Endothelial cell (in vitro differentiated cells): ENCODE measurements around the gene CYGB. TPM values are rescaled to one million over a fixed set of nuclear protein-coding genes. Genes with fewer than 3 reads are reported as not detected.
A peak's percentile ranks its signal among the peaks of the same experiment; 100 is the strongest.
"Not testable (repeated sequence)": the region's sequence is repeated elsewhere in the genome, so short reads cannot be mapped to it uniquely, and the experiment has no call there.

Experiments used
- DNase-seq: peaks from one replicate; pipeline ENCODE4 v3.0.0; 2021; ENCODE audit warnings: low spot score
- H3K27ac Mint-ChIP-seq: one replicate; pipeline ENCODE4 v1.8.0; 2021; ENCODE audit warnings: mixed read lengths, inconsistent platforms; ENCODE audit not compliant: unreplicated experiment
- H3K27me3 Mint-ChIP-seq: one replicate; pipeline ENCODE4 v1.8.0; 2021; ENCODE audit warnings: mild to moderate bottlenecking, moderate library complexity, mixed read lengths, inconsistent platforms; ENCODE audit not compliant: unreplicated experiment
- H3K36me3 Mint-ChIP-seq: one replicate; pipeline ENCODE4 v1.8.0; 2021; ENCODE audit warnings: mild to moderate bottlenecking, low read depth, mixed read lengths, inconsistent platforms; ENCODE audit not compliant: unreplicated experiment
- H3K4me1 Mint-ChIP-seq: one replicate; pipeline ENCODE4 v1.8.0; 2021; ENCODE audit warnings: mild to moderate bottlenecking, mixed read lengths, inconsistent platforms; ENCODE audit not compliant: unreplicated experiment
- H3K4me3 Mint-ChIP-seq: one replicate; pipeline ENCODE4 v1.8.0; 2021; ENCODE audit warnings: mild to moderate bottlenecking, mixed read lengths, inconsistent platforms; ENCODE audit not compliant: unreplicated experiment
- H3K9me3 Mint-ChIP-seq: one replicate; pipeline ENCODE4 v1.8.0; 2021; ENCODE audit warnings: mixed read lengths, inconsistent platforms; ENCODE audit not compliant: unreplicated experiment
- CTCF ChIP-seq: fragments of 200-600 bp; sonication (generic); IDR thresholded peaks from one replicate; pipeline ENCODE4 v1.5.0; 2021; ENCODE audit warnings: antibody characterized with exemption; ENCODE audit not compliant: unreplicated experiment
- total RNA-seq: library from RNA; stranded (reverse); fragmentation: NEBNext Ultra II Directional; extraction: Animal tissue kit (Norgen Biotek cat#: 25700); gene quantifications from one replicate; pipeline ENCODE4 v1.2.1, GENCODE V29; 2021; ENCODE audit not compliant: unreplicated experiment

CYGB gene
- total RNA-seq, 1 donor from 2014 or later: 0.51 TPM

GRCh38 chr17:76562734-76563148, 25.2 kb upstream of the CYGB start:
- Mint-ChIP-seq H3K9me3 (no peaks in the 10 kb centered on the region), H3K27me3 (peaks cover 3% of the 10 kb centered on the region), H3K4me1 (peaks cover 22% of the 10 kb centered on the region), H3K4me3 (peak overlapping the region; percentile 17), H3K36me3 (peaks cover 16% of the 10 kb centered on the region), H3K27ac (peak overlapping the region; percentile 28)
- no peak for DNase-seq
- no peak for TF ChIP-seq CTCF

DNA sequence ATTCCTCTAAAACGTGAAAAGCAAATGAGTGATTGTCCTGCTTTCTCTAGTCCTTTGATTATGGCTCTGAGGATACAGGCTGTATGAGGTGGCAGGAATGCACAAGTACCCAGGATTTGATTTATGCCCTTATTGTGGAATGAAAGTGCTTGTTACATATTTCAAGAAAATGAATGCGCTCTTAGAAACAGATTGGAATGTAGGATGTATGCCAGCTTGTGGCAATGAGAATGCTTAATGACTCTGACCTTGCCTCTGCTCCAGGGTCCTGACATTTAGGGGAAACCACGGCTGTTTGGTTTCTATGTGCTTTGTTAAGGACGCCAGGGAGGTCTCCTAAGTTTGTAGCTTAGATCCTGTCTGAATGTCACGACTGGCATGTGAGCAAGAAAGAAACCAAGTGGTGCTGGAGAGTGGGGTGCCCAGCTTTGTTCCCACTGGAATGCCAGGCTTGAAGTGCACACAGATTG, 24.3 kb upstream of the CYGB start:
- Mint-ChIP-seq H3K36me3 (peaks cover 17% of the 10 kb centered on the region), H3K27me3 (peaks cover 8% of the 10 kb centered on the region), H3K4me3 (peak overlapping the region; percentile 24), H3K4me1 (peaks cover 27% of the 10 kb centered on the region), H3K9me3 (no peaks in the 10 kb centered on the region), H3K27ac (no peak overlapping the region)
- no peak for DNase-seq
- TF ChIP-seq CTCF: no peak

DNA sequence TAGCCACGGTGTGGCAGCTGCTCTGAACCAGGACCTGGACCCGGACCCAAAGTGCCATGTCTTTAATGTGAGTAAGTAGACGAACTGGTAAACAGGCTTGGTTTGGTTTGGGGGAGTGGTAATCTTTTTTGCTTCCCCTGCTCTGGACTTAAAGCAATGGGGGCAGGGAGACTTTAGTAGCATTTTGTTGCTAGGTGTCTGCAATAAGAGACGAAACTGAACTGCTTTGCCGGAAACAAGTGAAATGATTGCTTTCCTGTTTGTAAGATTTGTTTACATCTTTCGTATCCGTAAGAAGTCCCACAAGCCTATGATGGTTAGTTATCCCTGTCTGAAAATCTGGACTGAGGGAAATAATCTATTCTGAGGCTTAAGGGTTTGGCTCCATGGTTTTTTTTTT, 23.8 kb upstream of the CYGB start:
- no peaks in the 10 kb centered on the region for H3K9me3 Mint-ChIP-seq
- H3K27ac Mint-ChIP-seq: no peak overlapping the region
- peaks cover 8% of the 10 kb centered on the region for H3K27me3 Mint-ChIP-seq
- H3K4me1 Mint-ChIP-seq: peaks cover 27% of the 10 kb centered on the region
- no peak for DNase-seq
- no peak for TF ChIP-seq CTCF
- H3K36me3 Mint-ChIP-seq: peaks cover 16% of the 10 kb centered on the region
- no peak overlapping the region for H3K4me3 Mint-ChIP-seq

GRCh38 chr17:76560877-76561221, 23.3 kb upstream of the CYGB start:
- Mint-ChIP-seq H3K27me3 (peaks cover 5% of the 10 kb centered on the region), H3K4me1 (peaks cover 27% of the 10 kb centered on the region), H3K27ac (no peak overlapping the region), H3K36me3 (peaks cover 14% of the 10 kb centered on the region), H3K4me3 (no peak overlapping the region), H3K9me3 (no peaks in the 10 kb centered on the region)
- TF ChIP-seq CTCF: no peak
- DNase-seq: no peak

DNA sequence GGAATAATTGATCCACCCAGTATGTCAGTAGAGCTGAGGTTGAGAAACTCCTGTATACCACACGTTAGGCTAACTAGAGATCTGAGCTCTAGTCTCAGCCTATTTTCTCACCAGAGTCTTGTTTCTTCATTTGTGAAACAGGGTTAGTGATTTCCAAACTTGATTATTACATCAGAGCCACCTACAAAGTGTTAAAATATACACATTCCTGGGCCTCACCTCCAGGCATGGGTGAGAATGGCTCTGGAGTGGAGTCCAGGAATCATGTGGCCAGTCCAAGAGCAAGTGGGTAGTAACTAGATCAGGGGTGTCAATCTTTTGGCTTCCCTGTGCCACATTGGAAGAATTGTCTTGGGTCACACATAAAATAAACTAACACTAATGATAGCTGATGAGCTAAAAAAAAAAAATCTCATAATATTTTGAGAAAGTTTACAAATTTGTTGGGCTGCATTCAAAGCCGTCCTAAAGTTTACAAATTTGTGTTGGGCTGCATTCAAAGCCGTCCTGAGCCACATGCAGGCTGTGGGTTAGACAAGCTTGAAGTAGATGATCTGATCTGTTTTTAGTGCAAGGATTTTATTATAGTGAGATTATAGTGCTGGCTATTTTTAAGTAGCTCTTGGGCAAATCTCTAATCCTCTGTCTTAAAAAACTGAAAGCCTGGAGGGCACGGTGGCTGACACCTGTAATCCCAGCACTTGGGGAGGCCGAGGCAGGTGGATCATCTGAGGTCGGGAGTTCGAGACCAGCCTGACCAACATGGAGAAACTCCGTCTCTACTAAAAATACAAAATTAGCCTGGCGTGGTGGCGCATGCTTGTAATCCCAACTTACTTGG, 22.7 kb upstream of the CYGB start:
- Mint-ChIP-seq H3K4me3 (no peak overlapping the region), H3K9me3 (no peaks in the 10 kb centered on the region), H3K4me1 (peaks cover 27% of the 10 kb centered on the region), H3K27ac (no peak overlapping the region), H3K27me3 (peaks cover 5% of the 10 kb centered on the region), H3K36me3 (peaks cover 14% of the 10 kb centered on the region)
- TF ChIP-seq CTCF: no peak
- DNase-seq: no peak

DNA sequence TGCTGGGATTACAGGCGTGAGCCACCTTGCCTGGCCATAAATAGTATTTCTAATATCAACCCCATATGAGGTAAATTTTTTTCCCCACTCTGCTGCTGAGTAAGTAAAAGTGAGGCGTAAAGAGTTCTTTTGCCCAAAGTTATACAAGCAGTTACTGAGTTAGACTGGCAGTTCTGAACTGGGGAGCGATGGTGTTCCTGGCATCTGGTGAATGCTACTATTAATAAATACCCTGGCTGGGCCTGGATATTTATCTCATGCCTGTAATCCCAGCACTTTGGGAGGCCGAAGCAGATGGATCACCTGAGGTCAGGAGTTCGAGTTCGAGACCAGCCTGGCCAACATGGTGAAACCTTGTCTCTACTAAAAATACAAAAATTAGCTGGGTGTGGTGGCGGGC, 22.0 kb upstream of the CYGB start:
- peaks cover 14% of the 10 kb centered on the region for H3K36me3 Mint-ChIP-seq
- not testable (repeated sequence) for H3K9me3 Mint-ChIP-seq, H3K4me3 Mint-ChIP-seq, H3K27me3 Mint-ChIP-seq, H3K27ac Mint-ChIP-seq, DNase-seq
- peaks cover 27% of the 10 kb centered on the region for H3K4me1 Mint-ChIP-seq
